Activated CD8-positive, alpha-beta memory T cell treated with anti-CD3 and anti-CD28 coated beads for 24 hours (primary cell): ENCODE data around the gene P2RX2.

Experiments used
- DNase-seq: peaks from one replicate; pipeline ENCODE4 v3.0.0-alpha.2; 2020

Gene P2RX2

GRCh38 chr12:132618683-132619043, at the start of gene P2RX2:
Gene P2RX2 (plus strand): TSS chr12:132618776. CDS start chr12:132618817, 41 bp downstream.
- DNase-seq: no peak

- DNase-seq: no peak
Measured at GRCh38 chr12:132568826-132569480, 49.6 kb upstream of the P2RX2 start.

- no peak for DNase-seq
Measured at GRCh38 chr12:132569856-132570480, 48.6 kb upstream of the P2RX2 start.

- no peak for DNase-seq
Measured at GRCh38 chr12:132570635-132571034, 47.9 kb upstream of the P2RX2 start.

GRCh38 chr12:132571051-132571450, 47.5 kb upstream of the P2RX2 start:
- DNase-seq: no peak

GRCh38 chr12:132571598-132571997, 47.0 kb upstream of the P2RX2 start:
- DNase-seq: no peak

- no peak for DNase-seq
Measured at GRCh38 chr12:132572106-132572505, 46.5 kb upstream of the P2RX2 start.

- DNase-seq: no peak
Measured at GRCh38 chr12:132572801-132573760, 45.5 kb upstream of the P2RX2 start.

- no peak for DNase-seq
Measured at GRCh38 chr12:132574271-132574996, 44.1 kb upstream of the P2RX2 start.

GRCh38 chr12:132575661-132576060, 42.9 kb upstream of the P2RX2 start:
- no peak for DNase-seq

GRCh38 chr12:132576701-132577100, 41.9 kb upstream of the P2RX2 start:
- no peak for DNase-seq

- no peak for DNase-seq
Measured at GRCh38 chr12:132577191-132577920, 41.2 kb upstream of the P2RX2 start.

GRCh38 chr12:132578118-132578517, 40.5 kb upstream of the P2RX2 start:
- no peak for DNase-seq

GRCh38 chr12:132578826-132579225, 39.8 kb upstream of the P2RX2 start:
- DNase-seq: no peak

- no peak for DNase-seq
Measured at GRCh38 chr12:132579744-132580143, 38.8 kb upstream of the P2RX2 start.

GRCh38 chr12:132580701-132581292, 37.8 kb upstream of the P2RX2 start:
- DNase-seq: no peak

GRCh38 chr12:132581348-132582057, 37.1 kb upstream of the P2RX2 start:
- DNase-seq: no peak

GRCh38 chr12:132582058-132582420, 36.5 kb upstream of the P2RX2 start:
- DNase-seq: no peak

GRCh38 chr12:132582582-132583410, 35.8 kb upstream of the P2RX2 start:
- DNase-seq: no peak

GRCh38 chr12:132583411-132583710, 35.2 kb upstream of the P2RX2 start:
- no peak for DNase-seq

- DNase-seq: no peak
Measured at GRCh38 chr12:132583736-132584135, 34.8 kb upstream of the P2RX2 start.
